NCI-H510A treated with DMSO at 0.1 percent for 48 hours (cell line): Measurements from ENCODE around the gene SPTB.
A peak's percentile ranks its signal among the peaks of the same experiment; 100 is the strongest.

Experiments
- DNase-seq: peaks from one replicate; lab custom pipeline; 2025; lab: John Stamatoyannopoulos, UW

The SPTB gene

DNA sequence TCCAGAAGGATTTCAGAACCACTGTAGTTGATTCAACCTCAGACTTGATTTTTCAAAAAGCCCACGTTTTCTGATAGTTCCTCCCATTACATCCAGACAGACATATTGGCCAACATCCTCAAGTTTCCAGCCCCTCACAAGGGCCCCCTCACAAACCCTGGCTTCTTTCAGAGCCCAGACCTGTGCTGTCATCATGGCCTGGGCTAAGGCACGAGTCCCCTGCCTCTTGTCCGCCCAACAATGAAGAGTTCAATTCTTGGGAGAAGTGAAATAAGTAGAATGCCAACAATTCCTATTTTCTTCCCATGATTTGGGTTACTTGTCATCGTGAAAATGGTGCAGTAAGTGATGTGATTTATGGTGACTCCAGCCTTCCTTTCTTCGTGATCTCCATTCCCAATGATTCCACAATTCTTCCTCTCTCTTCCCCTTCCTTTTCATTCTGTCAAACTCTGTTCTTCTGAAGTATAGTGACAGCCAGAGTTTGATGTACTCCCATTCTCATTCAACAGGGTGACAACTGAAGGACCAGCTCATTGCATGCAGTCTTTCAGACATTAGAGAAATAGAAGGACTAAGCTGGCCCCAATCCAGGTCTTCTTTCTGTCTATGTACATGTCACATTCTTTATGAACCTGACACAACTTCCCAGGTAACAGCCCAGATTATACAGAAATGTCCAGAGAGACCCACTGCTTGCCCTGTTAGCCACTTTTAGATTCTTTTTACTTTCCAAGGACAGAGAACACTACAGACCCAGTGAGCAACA, 29.2 kb downstream of the SPTB start:
- no peak for DNase-seq

DNA sequence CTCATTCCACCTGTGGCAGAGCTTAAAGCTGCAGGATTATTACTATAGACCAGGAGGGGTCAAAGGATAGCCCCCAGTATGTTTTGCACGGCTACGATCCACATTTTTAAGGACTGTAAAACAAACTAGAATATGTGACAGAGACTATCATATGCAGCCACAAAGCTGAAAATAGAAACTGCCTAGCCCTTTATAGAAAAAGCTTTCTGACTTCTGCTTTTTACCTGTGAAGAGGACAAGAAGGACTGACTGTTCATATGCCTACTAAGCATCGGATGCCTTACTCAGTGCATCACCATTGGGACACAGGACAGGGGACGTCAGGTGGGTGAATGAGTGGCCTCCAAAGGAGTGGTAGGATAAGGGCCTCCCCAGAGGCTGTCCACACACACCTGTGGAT, 29.8 kb downstream of the SPTB start:
- no peak for DNase-seq

DNA sequence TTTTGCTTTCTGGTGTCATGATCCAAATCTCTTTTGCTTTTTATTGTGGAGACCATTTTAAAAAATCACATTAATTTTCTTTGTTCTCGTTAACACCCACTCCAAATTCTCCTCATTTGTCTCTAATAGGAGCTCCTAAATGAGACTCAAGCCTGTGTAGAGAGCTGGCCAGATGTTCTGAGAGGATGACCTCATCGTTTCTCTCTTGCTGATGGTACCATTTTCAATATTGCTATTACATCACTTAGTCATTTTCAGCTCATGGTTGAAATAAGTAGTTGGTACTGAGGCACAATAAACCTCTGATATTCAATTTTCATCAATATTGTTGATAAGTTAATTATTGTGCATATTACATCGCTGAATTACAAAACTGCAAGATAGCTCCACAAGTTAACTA, 31.5 kb downstream of the SPTB start:
- peak; percentile 84 for DNase-seq

DNA sequence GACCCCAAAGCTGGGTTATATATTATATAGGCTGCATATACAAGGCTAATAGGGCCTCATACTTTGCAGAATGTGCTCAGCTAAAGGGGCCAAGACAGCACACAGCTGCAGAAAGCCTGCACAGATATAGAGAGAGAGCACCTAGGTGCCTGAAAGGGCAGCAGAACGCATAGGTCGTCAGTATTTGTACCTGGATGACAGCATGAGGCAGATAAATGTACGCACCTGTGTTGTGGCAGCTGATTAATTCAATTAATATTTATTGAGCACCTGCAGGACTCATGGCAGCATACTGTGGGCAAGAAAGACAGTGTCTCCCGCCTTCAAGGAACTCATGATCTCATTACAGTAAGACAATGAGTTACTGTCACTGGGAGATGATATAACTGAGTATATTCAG, 33.4 kb downstream of the SPTB start:
- no peak for DNase-seq

DNA sequence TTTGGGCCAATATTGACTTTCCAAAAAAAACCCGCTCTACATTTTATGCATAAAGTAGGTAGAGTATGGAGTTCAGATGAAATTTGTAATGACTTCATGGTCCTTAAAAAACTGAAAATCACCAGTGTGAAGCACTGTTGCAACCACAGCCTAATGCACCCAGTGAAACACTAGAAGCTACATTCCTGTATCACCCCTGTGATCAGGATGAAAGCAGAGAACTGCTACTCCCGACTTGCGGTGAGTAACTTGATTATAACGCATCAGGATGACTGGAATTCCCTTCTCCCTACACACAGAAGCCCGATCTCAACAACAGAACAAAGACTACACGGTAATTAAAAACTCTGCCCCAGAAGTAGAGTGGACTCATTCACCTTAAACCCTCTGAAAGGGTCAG, 33.8 kb downstream of the SPTB start:
- DNase-seq: no peak

DNA sequence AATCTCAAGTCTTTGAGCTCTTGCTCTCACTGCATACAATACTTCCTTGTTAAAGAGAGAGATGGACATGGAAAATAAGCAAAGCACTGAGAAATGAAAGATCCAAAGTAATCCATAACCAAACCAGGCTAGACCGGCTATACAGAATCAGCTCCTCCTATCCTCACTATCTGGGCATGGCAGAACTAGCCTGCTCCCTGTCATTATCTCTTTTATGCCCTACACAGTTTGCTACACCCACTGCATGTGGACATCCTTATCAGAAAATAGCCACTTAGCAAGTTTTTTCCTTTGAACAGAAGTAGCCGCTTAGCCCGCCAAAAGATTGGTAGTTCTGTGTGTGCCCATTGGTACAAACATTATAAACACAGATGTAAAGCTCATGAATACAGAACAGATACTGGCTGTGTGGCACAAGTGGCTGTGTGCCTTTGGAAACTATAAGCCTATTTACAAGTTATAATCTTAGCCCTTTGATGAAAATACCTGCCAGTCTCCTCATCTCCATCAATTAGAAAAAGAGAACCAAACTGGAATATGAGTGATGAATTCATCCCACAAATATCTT, 34.7 kb downstream of the SPTB start:
- DNase-seq: no peak

DNA sequence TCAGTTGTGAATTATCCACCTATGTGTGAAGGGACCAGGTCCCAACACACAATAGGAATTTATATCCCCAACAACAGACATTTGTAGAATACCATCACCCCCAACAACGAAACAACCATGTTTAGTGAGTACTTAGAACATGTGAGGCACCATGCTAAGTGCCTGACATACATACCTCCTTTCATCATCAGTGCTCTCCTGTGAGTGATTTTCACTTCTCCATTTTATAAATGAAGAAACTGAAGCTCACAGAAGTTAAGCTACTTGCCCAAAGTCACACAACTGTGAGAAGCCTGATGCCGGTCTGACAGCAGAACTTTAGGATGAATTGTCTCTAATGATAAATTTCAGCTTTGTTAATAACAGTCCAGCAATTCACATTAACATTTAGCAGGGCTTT, 35.4 kb downstream of the SPTB start:
- DNase-seq: no peak

DNA sequence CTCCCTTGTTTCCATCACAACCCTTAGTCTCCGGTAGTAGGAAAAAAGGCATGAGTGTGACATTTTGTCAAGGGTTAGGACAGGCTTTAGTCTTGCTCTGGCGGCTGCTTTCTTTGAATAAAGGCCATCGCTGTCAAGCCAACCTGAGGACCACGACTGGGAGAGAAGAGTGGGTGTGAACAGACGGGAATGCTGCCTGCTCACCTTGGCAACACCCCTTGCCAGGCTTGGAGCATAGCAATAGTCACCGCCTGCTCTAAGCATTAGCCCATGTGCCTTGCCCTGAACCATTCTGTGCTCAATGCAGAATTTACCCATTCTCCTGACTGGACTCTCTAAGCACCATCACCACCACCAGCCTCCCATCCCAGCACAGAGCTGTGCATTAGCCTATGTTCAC, 36.2 kb downstream of the SPTB start:
- no peak for DNase-seq

DNA sequence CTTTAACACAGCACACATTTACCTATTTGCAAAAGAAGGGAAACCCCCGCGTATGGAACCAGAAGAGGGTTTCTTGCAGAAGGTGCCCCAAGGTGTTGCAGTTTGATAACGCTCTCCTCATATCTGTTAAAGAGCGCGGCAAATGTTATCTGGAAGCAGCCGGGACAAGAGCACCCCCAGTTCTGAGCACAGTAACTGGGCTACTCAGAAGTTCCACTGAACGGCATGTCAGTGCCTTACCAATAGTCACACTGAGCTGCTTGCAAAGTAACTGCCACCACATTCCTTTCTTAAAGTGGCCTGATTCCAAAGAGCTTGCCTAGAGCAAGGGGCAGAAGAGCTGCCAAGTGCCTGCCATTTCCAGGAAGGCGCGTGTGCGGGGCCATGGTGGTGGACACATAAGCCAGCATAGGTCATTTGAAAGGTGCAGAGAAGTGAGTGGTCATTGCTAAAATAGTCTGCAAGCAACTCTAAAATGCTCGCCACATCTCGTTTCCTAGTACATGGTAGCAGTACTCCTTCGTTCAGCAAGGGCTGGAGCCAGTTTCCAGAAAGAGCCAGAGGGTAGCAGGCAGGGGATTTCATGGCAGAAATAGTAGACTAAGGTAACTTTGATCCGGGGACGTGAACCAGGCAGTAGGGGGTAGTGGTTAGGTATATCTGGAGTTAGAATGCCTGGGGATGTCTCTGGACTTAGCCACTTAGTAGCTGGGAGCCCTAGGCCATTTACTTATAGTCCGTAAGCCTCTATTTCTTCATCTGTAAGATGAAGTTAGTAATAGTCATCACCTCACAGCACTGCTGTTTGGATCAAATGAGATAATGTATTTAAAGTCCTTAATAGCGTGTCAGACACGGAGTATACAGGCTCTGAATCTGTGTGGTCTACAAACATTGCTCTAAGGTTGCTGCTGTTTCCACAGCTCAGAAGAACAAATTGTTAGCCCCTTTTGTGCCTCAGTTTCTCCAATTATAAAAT, 37.6 kb downstream of the SPTB start:
- DNase-seq: no peak

DNA sequence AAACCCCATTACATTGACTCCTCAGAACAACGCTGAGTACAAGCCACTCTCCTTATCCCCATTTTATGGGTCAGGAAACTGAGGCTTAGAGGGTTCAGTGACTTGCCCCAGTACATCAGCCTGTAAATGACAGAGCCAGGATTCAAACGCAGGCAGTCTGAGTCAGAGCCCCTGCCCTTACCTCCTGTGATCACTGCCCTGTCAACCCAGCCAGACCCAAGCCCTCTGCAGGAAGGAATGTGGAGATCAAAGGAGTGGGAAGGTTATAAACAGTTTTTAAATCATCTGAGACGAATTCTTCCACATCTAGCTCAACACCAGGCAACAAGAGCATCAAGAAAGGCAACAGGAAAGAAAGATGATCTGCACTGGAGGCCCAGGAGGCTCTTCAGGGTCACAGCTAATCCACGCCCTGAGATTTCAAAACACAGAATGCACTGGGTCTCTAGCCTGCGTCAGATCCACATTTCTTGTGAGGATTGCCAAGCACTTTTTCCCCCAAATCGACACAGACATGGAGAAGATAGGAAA, 38.5 kb downstream of the SPTB start:
- no peak for DNase-seq

DNA sequence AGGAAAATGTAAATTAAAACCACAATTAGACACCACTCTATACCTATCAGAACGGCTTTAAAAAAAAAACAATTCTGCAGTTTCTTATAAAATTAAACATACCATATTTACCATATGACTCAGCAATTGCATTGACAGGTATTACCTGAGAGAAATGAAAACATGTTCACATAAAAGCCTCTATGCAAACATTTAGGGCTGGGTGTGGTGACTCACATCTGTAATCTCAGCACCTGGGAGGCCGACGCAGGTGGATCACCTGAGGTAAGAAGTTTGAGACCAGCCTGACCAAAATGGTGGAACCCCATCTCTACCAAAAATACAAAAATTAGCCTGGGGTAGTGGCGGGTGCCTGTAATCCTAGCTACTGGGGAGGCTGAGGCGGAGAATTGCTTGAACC, 41.1 kb downstream of the SPTB start:
- peak; percentile 50 for DNase-seq

DNA sequence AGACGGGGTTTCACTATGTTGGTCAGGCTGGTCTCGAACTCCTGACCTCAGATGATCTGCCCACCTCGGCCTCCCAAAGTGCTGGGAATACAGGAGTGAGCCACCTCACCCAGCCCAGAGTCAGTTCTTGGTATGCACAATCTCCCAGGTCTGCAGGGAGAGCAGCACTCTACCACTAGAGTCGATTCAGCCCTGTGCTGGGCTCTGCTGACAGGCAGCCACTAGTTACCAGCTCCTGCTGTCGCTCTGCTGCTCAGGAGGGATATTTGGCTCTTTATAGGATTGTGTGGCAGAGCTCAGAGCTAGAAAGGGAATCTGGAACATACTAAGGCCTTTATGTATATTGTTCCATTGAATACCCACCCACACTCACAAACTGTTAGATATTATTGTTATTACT, 44.3 kb downstream of the SPTB start:
- no peak for DNase-seq

DNA sequence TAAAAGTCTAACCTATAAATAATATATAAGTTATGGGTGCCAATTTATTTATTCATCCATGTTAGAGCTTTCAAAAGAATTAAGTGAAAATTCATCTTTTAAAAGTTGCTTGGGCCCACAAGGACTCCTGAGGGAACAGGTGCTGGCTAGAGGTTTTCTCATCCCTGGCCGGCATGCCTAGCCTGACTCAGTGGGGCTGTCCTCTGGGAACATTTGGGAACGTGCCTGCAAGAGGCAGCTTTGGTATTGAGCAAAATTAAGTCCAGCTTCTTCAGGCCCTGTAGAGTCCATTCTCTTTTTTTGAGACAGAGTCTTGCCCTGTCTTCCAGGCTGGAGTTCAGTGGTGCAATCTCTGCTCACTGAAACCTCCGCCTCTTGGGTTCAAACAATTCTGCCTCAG, 44.7 kb downstream of the SPTB start:
- DNase-seq: no peak

DNA sequence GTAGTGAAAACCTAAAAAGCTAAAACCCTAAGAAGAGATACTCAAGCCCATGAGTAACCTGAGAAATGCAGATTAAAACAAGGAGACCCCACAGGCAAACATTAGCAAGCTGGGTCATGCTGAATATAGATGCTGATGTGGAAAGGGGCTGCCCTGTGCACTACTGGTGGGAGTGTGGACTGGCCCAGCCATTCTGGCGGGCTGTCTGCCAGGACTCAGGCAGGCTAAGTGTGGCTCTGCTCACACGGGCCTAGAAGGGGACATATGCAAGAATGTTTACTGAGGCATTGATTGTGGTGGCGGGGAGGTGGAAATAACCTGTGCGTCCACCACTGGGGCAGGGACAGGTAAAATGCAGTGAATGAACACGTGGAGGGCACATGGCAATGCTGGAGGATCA, 48.3 kb downstream of the SPTB start:
- DNase-seq: no peak

DNA sequence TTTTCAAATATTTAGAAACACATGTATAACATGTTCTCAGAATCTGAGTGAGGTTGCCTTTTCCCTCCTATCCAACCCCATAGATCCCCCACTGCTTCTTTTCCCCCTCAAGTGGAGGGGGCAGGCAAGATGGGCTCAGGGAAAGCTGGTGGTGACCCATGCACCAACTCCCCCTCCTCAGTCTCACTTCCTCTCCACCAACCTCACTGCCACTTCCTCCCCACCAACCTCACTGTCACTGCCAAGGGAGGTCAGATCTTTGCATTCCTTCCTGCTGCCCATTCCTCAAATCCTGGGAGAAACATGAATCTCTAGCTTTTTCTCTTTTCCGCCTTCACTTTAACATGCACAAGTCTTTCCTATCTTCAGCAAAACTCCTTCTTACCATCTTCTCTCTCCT, 48.7 kb downstream of the SPTB start:
- DNase-seq: no peak

DNA sequence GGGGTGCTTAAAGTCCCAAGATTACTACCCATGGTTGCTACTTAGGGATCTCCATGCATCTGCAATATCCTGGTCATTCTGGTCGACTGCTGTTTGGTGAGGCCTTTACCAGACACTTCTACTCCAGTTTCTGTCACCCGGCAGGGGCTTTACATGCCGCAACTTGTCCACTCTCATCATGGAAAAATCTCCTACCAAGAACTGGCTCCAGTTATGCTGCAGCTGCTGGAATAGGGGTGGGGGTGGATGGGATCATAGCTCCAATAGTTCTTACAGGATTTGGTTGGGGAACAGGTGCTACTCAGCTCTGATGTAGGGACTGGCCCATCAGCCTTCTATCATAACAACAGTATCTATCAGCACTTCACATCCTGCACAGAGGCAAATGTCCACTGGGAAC, 51.6 kb downstream of the SPTB start:
- peak; percentile 88 for DNase-seq

DNA sequence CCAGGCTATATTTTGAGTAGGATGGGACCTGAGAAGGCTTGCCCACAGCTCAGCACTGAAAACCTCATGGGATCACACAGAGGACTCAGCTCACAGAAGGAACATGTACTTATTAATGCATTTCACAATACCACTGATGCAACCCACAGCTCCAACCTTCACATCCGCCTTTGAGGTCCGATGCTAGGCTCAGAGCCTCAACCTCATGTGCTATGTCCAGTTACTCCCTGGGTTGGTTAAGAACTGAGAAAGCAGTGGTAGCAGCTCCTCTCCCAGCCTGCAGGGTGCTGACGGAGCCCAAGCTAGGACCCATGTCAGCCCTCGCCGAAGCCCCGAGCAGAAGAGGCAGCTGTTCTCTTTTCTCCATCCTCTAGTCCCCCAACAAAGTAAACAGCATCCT, 52.9 kb downstream of the SPTB start:
- peak; percentile 63 for DNase-seq

DNA sequence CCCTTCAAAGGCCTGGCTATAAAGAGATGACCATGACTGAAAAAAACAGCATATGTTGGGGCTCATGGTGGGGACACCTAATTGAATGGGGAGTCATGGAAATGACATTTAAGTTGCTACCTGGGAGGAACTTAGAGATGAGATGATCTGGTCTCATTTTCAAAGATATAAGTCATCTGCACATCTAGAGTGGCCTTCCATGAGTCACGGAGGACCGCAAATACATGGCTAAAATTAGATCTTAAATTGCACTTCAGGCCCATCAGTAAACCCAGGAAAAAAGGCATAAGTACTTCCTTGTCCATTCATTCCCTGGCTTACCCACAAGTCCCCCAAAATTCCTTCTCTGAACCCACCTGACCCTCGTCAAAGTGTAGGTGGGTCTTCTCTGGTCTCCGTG, 53.4 kb downstream of the SPTB start:
- DNase-seq: peak; percentile 63

DNA sequence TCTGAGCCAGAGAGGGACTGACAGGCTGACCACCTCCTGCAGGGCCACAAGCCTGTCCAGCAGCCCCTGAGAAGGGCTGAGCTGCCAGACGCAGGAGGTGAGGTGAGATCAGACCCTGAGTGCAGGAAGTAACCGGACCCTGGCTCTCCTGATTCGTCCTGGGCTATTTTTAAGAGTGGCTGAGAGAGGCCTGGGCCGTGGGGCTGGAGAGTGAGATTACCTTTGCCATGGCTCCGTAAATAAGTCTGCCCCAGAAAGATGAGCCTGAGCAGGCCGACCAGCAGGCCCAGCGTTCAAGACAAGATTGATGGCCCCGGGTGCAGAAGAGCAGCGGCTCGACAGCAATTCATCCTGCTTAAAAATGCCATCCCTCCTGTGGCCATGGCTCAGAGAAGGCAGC, 54.2 kb downstream of the SPTB start:
- peak; percentile 55 for DNase-seq

DNA sequence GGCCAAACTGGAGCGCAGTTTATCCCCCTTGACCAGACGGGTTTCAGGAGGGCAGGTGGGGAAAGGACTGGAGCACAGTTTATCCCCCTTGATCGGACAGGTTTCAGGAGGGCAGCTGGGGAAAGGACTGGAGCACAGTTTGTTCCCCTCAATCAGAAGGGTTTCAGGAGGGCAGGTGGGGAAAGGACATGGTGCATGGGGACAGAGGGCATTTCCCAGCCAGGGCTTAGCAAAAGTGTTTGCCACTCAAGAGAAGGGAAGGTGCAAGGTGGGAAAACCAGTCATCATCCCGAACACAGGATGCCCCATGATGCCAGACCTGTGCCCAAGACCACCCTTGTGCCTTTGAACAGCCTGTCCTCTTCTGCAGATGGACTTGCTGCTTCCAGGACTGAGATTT, 54.7 kb downstream of the SPTB start:
- no peak for DNase-seq

DNA sequence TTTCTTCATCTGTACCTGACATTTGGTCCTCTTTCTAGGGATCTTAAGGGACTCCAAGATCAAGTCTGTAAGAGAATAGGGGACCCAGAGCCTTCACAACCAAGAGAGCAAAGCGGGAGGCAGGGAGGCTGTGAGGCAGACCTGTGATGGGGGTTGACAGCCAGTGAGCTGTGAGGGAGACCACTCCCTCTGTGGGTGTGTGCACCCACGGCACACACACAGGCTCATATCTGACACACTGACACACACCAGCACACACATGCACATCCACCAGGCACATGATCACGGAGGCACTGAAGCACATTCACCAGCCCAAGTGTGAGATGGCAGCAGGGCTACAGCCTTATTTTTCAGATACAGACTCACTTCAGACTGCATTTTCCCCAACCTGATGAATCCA, 55.2 kb downstream of the SPTB start:
- no peak for DNase-seq

DNA sequence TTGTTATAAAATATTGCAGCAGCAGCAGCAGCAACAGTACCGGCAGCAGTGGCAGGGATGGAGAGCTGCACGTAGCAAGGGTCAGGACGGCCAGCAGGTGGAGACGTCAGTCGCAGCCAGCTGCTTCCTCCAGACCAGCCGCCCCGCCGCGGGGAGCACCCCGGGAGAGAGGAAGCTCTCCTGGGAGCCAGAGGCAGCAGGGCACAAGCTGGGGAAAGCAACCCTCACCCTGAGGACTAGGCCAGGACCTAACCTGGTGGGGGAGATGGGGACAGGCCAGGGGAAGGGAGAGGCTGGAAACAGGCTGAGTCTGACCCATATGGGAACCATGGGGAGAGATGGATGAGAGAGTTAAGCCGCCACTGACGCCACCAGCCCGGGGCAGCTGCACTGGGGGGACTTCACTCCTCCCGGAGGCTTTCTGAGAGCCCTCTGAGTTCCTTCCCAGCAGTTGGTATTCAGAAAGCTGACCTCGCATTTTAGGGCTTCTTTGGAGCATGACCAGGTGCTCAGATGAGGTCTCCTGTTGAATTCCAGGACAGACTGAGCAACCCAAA, 56.3 kb downstream of the SPTB start:
- peak; percentile 89 for DNase-seq
